ENCODE data around the gene COG1. TPM values are rescaled to one million over a fixed set of nuclear protein-coding genes. Genes with fewer than 3 reads are reported as not detected.

COG1 gene
- polyA plus RNA-seq, 3 donors, result 5.1 to 24.4 (median 8.0) TPM

DNA sequence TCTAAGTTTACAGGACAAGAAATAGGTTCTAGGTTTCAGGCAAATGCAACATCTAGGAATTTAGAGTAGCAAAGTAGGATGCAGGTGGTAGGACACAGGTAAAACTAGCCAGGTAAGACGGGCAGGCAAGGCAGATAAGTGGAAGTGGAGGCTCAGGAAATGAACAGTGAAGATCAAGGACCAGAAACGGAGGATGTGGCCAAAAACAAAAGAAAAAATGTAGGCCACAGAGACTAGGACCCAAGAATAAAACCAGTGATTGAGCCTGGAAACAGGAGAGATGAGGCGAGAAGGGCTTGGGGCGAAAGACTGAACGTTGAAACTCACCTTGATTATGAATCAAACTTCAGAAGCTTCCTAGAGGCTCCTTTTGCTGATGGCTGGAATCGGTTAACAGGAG lies 44.9 kb downstream of the COG1 start:
- WGBS (ENCODE audit: insufficient coverage), result 71% methylated on average over 5 of the region's 6 CpGs
- peaks cover 40 to 60% of the 10 kb centered on the region in 2 donors for H3K36me3 Mint-ChIP-seq
- intact Hi-C loops (cut with micrococcal nuclease), result no loop called here
- H4K20me1 ChIP-seq (ENCODE audit: insufficient read depth, low read length), result no peaks in the 10 kb centered on the region
- DNase-seq, result no peak
- H3K4me2 ChIP-seq (replicated peaks; ENCODE audit: extremely low read depth, low read length, poor library complexity, severe bottlenecking), result no peak overlapping the region
- no peak overlapping the region for H3K27ac ChIP-seq (ENCODE audit: low read depth in 1 of 2, low read length in 2 of 2)
- peaks cover 16 to 57% of the 10 kb centered on the region in 2 donors for H3K36me3 ChIP-seq (replicated peaks in 1 of 2; ENCODE audit: control insufficient read depth in 1 of 2, insufficient read depth in 2 of 2, low read length in 2 of 2)
- no peak overlapping the region for H3K4me3 ChIP-seq (replicated peaks in 1 of 3; ENCODE audit: low read depth in 2 of 3, low read length in 3 of 3)
- H3K9ac ChIP-seq (ENCODE audit: insufficient read depth, low read length, poor library complexity, severe bottlenecking), result no peak overlapping the region
- no peaks in the 10 kb centered on the region for H3K27me3 ChIP-seq (ENCODE audit: control insufficient read depth in 2 of 2, insufficient read depth in 2 of 2, low read length in 2 of 2)
- no peaks in the 10 kb centered on the region for H3K27me3 Mint-ChIP-seq (ENCODE audit: low read depth in 3 of 3)
- H2AFZ ChIP-seq (ENCODE audit: insufficient read depth, low read depth, low read length, poor library complexity, severe bottlenecking), result no peak overlapping the region
- H3K4me1 ChIP-seq (ENCODE audit: control insufficient read depth in 1 of 2, insufficient read depth in 2 of 2, low read length in 2 of 2), result peaks cover 5 to 10% of the 10 kb centered on the region in 2 donors
- H3K4me1 Mint-ChIP-seq, result peaks cover 27% of the 10 kb centered on the region
- peak overlapping the region in 2 of 7 donors; percentile 25 to 77 for H3K27ac Mint-ChIP-seq
- no peak for TF ChIP-seq CTCF (IDR thresholded peaks at IDR 0.05)
- no peaks in the 10 kb centered on the region for H3K9me3 ChIP-seq (replicated peaks in 1 of 2; ENCODE audit: control insufficient read depth in 1 of 2, insufficient read depth in 1 of 2, low read length in 2 of 2)
- H3K9me3 Mint-ChIP-seq, result no peaks in the 10 kb centered on the region
- peaks cover 6% of the 10 kb centered on the region for H3K79me2 ChIP-seq (ENCODE audit: insufficient read depth, low read length)
- no peak overlapping the region for H3K4me3 Mint-ChIP-seq

DNA sequence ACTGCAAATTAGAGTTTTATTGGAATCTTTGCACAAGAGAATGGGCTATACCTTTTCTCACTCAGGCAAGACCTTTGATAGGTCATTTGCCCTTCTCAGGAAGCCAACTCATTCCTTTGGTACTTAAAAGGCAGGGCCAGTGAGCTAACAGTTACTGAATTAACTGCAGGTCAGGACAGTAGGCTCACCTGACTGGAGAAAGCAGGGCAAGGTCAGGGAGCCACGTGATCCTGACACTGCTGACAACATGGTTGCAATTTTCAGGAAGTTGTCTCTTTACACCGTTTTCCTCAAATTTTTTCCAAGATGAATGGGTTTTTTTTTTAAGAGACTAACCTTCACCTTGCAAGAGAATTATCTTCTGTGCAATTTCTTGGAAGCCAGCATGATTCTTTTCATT lies 47.7 kb downstream of the COG1 start:
- Mint-ChIP-seq H3K4me3 (no peak overlapping the region), H3K4me1 (peaks cover 17% of the 10 kb centered on the region), H3K27ac (no peak overlapping the region), H3K27me3 (ENCODE audit: low read depth in 3 of 3) (no peaks in the 10 kb centered on the region), H3K9me3 (no peaks in the 10 kb centered on the region), H3K36me3 (peaks cover 47 to 79% of the 10 kb centered on the region in 2 donors)
- H2AFZ ChIP-seq (ENCODE audit: insufficient read depth, low read depth, low read length, poor library complexity, severe bottlenecking), result no peak overlapping the region
- H3K9me3 ChIP-seq (replicated peaks in 1 of 2; ENCODE audit: control insufficient read depth in 1 of 2, insufficient read depth in 1 of 2, low read length in 2 of 2), result no peaks in the 10 kb centered on the region
- H3K79me2 ChIP-seq (ENCODE audit: insufficient read depth, low read length), result no peaks in the 10 kb centered on the region
- H4K20me1 ChIP-seq (ENCODE audit: insufficient read depth, low read length), result no peaks in the 10 kb centered on the region
- H3K27me3 ChIP-seq (ENCODE audit: control insufficient read depth in 2 of 2, insufficient read depth in 2 of 2, low read length in 2 of 2), result no peaks in the 10 kb centered on the region
- no peak overlapping the region for H3K27ac ChIP-seq (ENCODE audit: low read depth in 1 of 2, low read length in 2 of 2)
- no peak for TF ChIP-seq CTCF (IDR thresholded peaks at IDR 0.05)
- H3K36me3 ChIP-seq (replicated peaks in 1 of 2; ENCODE audit: control insufficient read depth in 1 of 2, insufficient read depth in 2 of 2, low read length in 2 of 2), result peaks cover 31 to 79% of the 10 kb centered on the region in 2 donors
- no peaks in the 10 kb centered on the region for H3K4me1 ChIP-seq (ENCODE audit: control insufficient read depth in 1 of 2, insufficient read depth in 2 of 2, low read length in 2 of 2)
- H3K4me2 ChIP-seq (replicated peaks; ENCODE audit: extremely low read depth, low read length, poor library complexity, severe bottlenecking), result no peak overlapping the region
- no peak overlapping the region for H3K4me3 ChIP-seq (replicated peaks in 1 of 3; ENCODE audit: low read depth in 2 of 3, low read length in 3 of 3)
- intact Hi-C loops (cut with micrococcal nuclease), result no loop called here
- 50% methylated on average over 1 of the region's 2 CpGs for WGBS (ENCODE audit: insufficient coverage)
- no peak for DNase-seq
- H3K9ac ChIP-seq (ENCODE audit: insufficient read depth, low read length, poor library complexity, severe bottlenecking), result no peak overlapping the region
